ENCODE measurements around the gene SORBS1. TPM values are rescaled to one million over a fixed set of nuclear protein-coding genes. Genes with fewer than 3 reads are reported as not detected.

Gene SORBS1
- total RNA-seq, 2 donors from 2014 or later = 1.2 to 2.8 TPM

- no peaks in the 10 kb centered on the region for H3K9me3 Mint-ChIP-seq
- no peak overlapping the region for H3K27ac Mint-ChIP-seq
- no peak for ATAC-seq
- no peak for DNase-seq (ENCODE audit: low spot score in 2 of 2)
- no peaks in the 10 kb centered on the region for H3K36me3 Mint-ChIP-seq
Observed at GRCh38 chr10:95336702-95337101, 224.5 kb downstream of the SORBS1 start.

- Mint-ChIP-seq H3K36me3 (no peaks in the 10 kb centered on the region), H3K9me3 (no peaks in the 10 kb centered on the region), H3K27ac (no peak overlapping the region)
- ATAC-seq (no peak), DNase-seq (ENCODE audit: low spot score in 2 of 2) (no peak)
Observed at GRCh38 chr10:95335933-95336699, 225.1 kb downstream of the SORBS1 start.

- Mint-ChIP-seq H3K36me3 (no peaks in the 10 kb centered on the region), H3K9me3 (no peaks in the 10 kb centered on the region), H3K27ac (peak overlapping the region in 1 of 2 donors; percentile 85)
- ATAC-seq (no peak), DNase-seq (ENCODE audit: low spot score in 2 of 2) (no peak)
Observed at GRCh38 chr10:95334805-95335144, 226.4 kb downstream of the SORBS1 start.

GRCh38 chr10:95333997-95334804 lies 227.0 kb downstream of the SORBS1 start:
- H3K9me3 Mint-ChIP-seq = no peaks in the 10 kb centered on the region
- H3K27ac Mint-ChIP-seq = no peak overlapping the region
- no peak for ATAC-seq
- no peak for DNase-seq (ENCODE audit: low spot score in 2 of 2)
- no peaks in the 10 kb centered on the region for H3K36me3 Mint-ChIP-seq

- DNase-seq (ENCODE audit: low spot score in 2 of 2) = no peak
- H3K9me3 Mint-ChIP-seq = no peaks in the 10 kb centered on the region
- no peak for ATAC-seq
- peak overlapping the region in 1 of 2 donors; percentile 73 for H3K27ac Mint-ChIP-seq
- H3K36me3 Mint-ChIP-seq = no peaks in the 10 kb centered on the region
Observed at GRCh38 chr10:95332666-95333249, 228.4 kb downstream of the SORBS1 start.

GRCh38 chr10:95331596-95332130 lies 229.5 kb downstream of the SORBS1 start:
- Mint-ChIP-seq H3K27ac (no peak overlapping the region), H3K36me3 (no peaks in the 10 kb centered on the region), H3K9me3 (no peaks in the 10 kb centered on the region)
- no peak for ATAC-seq
- DNase-seq (ENCODE audit: low spot score in 2 of 2) = no peak

- H3K9me3 Mint-ChIP-seq = no peaks in the 10 kb centered on the region
- ATAC-seq (no peak), DNase-seq (ENCODE audit: low spot score in 2 of 2) (no peak)
- no peaks in the 10 kb centered on the region for H3K36me3 Mint-ChIP-seq
- no peak overlapping the region for H3K27ac Mint-ChIP-seq
Observed at GRCh38 chr10:95330966-95331453, 230.2 kb downstream of the SORBS1 start.

- no peaks in the 10 kb centered on the region for H3K9me3 Mint-ChIP-seq
- no peak overlapping the region for H3K27ac Mint-ChIP-seq
- DNase-seq (ENCODE audit: low spot score in 2 of 2) = no peak
- ATAC-seq = no peak
- no peaks in the 10 kb centered on the region for H3K36me3 Mint-ChIP-seq
Observed at GRCh38 chr10:95329296-95329695, 231.9 kb downstream of the SORBS1 start.

GRCh38 chr10:95328013-95328412 lies 233.2 kb downstream of the SORBS1 start:
- H3K36me3 Mint-ChIP-seq = no peaks in the 10 kb centered on the region
- peak overlapping the region in 1 of 2 donors; percentile 38 for H3K27ac Mint-ChIP-seq
- no peaks in the 10 kb centered on the region for H3K9me3 Mint-ChIP-seq
- DNase-seq (ENCODE audit: low spot score in 2 of 2) = no peak
- ATAC-seq = no peak

- Mint-ChIP-seq H3K27ac (peak overlapping the region in 1 of 2 donors; percentile 38), H3K36me3 (no peaks in the 10 kb centered on the region), H3K9me3 (no peaks in the 10 kb centered on the region)
- no peak for ATAC-seq
- DNase-seq (ENCODE audit: low spot score in 2 of 2) = no peak
Observed at GRCh38 chr10:95327367-95327766, 233.8 kb downstream of the SORBS1 start.

GRCh38 chr10:95326396-95326795 lies 234.8 kb downstream of the SORBS1 start:
- Mint-ChIP-seq H3K27ac (no peak overlapping the region), H3K36me3 (no peaks in the 10 kb centered on the region), H3K9me3 (no peaks in the 10 kb centered on the region)
- DNase-seq (ENCODE audit: low spot score in 2 of 2) (no peak), ATAC-seq (no peak)

GRCh38 chr10:95325863-95326262 lies 235.3 kb downstream of the SORBS1 start:
- H3K36me3 Mint-ChIP-seq = no peaks in the 10 kb centered on the region
- ATAC-seq = no peak
- no peak overlapping the region for H3K27ac Mint-ChIP-seq
- H3K9me3 Mint-ChIP-seq = no peaks in the 10 kb centered on the region
- no peak for DNase-seq (ENCODE audit: low spot score in 2 of 2)

- DNase-seq (ENCODE audit: low spot score in 2 of 2) = no peak
- Mint-ChIP-seq H3K27ac (no peak overlapping the region), H3K9me3 (no peaks in the 10 kb centered on the region), H3K36me3 (no peaks in the 10 kb centered on the region)
- ATAC-seq = no peak
Observed at GRCh38 chr10:95324436-95325268, 236.5 kb downstream of the SORBS1 start.

- Mint-ChIP-seq H3K27ac (no peak overlapping the region), H3K36me3 (no peaks in the 10 kb centered on the region), H3K9me3 (no peaks in the 10 kb centered on the region)
- DNase-seq (ENCODE audit: low spot score in 2 of 2) = no peak
- ATAC-seq = no peak
Observed at GRCh38 chr10:95321554-95322301, 239.4 kb downstream of the SORBS1 start.

GRCh38 chr10:95319239-95319638 lies 241.9 kb downstream of the SORBS1 start:
- Mint-ChIP-seq H3K9me3 (no peaks in the 10 kb centered on the region), H3K27ac (no peak overlapping the region), H3K36me3 (no peaks in the 10 kb centered on the region)
- ATAC-seq = no peak
- DNase-seq (ENCODE audit: low spot score in 2 of 2) = no peak

- DNase-seq (ENCODE audit: low spot score in 2 of 2) (no peak), ATAC-seq (no peak)
- no peak overlapping the region for H3K27ac Mint-ChIP-seq
- no peaks in the 10 kb centered on the region for H3K9me3 Mint-ChIP-seq
- no peaks in the 10 kb centered on the region for H3K36me3 Mint-ChIP-seq
Observed at GRCh38 chr10:95315509-95315908, 245.7 kb downstream of the SORBS1 start.
